Thyroid gland (tissue), 4 donors: ENCODE data around the gene ANKFY1.

ENCODE experiments used
- POLR2A ChIP-seq, 2 donors: fragments of 450-650 bp; IDR thresholded peaks; one replicate each; pipeline ENCODE4 v1.6.1; 2017; ENCODE audit warnings: antibody characterized with exemption in 2 of 2, mild to moderate bottlenecking in 2 of 2, moderate library complexity in 1 of 2
- TF ChIP-seq, protein P1 (sequence below), 6 experiments: fragments of 200-600 bp in 3 of 6; fragments of 450-650 bp in 3 of 6; sonication (generic) in 3 of 6; IDR thresholded peaks; one replicate each; pipeline ENCODE4 v1.5.1; 2016 to 2019; ENCODE audit warnings: antibody characterized with exemption in 6 of 6, mild to moderate bottlenecking in 2 of 6, inconsistent platforms in 1 of 6, moderate library complexity in 1 of 6

DNA sequence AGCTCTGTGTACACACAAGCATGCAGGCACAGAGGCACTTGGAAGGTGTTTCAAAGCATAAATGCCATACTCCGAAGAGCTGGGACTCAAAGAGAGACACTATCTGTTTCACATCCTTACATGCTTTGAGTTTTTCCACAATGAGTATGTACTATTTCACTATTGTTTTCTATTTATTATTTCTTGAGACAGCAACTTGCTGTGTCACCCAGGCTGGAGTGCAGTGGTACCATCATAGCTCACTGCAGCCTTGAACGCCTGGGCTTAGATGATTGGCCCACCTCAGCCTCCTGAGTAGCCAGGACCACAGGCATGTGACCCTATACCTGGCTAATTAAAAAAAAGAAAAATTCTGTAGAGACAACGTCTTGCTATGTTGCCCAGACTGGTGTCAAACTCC, 89.2 kb downstream of the ANKFY1 start:
- TF ChIP-seq, protein P1, sequence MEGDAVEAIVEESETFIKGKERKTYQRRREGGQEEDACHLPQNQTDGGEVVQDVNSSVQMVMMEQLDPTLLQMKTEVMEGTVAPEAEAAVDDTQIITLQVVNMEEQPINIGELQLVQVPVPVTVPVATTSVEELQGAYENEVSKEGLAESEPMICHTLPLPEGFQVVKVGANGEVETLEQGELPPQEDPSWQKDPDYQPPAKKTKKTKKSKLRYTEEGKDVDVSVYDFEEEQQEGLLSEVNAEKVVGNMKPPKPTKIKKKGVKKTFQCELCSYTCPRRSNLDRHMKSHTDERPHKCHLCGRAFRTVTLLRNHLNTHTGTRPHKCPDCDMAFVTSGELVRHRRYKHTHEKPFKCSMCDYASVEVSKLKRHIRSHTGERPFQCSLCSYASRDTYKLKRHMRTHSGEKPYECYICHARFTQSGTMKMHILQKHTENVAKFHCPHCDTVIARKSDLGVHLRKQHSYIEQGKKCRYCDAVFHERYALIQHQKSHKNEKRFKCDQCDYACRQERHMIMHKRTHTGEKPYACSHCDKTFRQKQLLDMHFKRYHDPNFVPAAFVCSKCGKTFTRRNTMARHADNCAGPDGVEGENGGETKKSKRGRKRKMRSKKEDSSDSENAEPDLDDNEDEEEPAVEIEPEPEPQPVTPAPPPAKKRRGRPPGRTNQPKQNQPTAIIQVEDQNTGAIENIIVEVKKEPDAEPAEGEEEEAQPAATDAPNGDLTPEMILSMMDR (IDR thresholded peaks at IDR 0.05), result no peak
- no peak for TF ChIP-seq POLR2A (IDR thresholded peaks at IDR 0.05)
